WI38 (cell line): ENCODE measurements around the gene HID1.

Experiments
- H3K4me3 ChIP-seq: 2 replicates; pipeline ENCODE4 v1.5.1; 2011; ENCODE audit warnings: low read depth, mild to moderate bottlenecking, control low read depth, low read length
- TF ChIP-seq, protein P1 (sequence below): IDR thresholded peaks from 2 replicates; pipeline ENCODE4 v1.5.1; 2012; ENCODE audit warnings: low read depth, mild to moderate bottlenecking, control low read depth, low read length

HID1 gene

GRCh38 chr17:74959826-74960515, 12.6 kb downstream of the HID1 start:
- H3K4me3 ChIP-seq, result no peak overlapping the region
- TF ChIP-seq, protein P1, sequence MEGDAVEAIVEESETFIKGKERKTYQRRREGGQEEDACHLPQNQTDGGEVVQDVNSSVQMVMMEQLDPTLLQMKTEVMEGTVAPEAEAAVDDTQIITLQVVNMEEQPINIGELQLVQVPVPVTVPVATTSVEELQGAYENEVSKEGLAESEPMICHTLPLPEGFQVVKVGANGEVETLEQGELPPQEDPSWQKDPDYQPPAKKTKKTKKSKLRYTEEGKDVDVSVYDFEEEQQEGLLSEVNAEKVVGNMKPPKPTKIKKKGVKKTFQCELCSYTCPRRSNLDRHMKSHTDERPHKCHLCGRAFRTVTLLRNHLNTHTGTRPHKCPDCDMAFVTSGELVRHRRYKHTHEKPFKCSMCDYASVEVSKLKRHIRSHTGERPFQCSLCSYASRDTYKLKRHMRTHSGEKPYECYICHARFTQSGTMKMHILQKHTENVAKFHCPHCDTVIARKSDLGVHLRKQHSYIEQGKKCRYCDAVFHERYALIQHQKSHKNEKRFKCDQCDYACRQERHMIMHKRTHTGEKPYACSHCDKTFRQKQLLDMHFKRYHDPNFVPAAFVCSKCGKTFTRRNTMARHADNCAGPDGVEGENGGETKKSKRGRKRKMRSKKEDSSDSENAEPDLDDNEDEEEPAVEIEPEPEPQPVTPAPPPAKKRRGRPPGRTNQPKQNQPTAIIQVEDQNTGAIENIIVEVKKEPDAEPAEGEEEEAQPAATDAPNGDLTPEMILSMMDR, result no peak

DNA sequence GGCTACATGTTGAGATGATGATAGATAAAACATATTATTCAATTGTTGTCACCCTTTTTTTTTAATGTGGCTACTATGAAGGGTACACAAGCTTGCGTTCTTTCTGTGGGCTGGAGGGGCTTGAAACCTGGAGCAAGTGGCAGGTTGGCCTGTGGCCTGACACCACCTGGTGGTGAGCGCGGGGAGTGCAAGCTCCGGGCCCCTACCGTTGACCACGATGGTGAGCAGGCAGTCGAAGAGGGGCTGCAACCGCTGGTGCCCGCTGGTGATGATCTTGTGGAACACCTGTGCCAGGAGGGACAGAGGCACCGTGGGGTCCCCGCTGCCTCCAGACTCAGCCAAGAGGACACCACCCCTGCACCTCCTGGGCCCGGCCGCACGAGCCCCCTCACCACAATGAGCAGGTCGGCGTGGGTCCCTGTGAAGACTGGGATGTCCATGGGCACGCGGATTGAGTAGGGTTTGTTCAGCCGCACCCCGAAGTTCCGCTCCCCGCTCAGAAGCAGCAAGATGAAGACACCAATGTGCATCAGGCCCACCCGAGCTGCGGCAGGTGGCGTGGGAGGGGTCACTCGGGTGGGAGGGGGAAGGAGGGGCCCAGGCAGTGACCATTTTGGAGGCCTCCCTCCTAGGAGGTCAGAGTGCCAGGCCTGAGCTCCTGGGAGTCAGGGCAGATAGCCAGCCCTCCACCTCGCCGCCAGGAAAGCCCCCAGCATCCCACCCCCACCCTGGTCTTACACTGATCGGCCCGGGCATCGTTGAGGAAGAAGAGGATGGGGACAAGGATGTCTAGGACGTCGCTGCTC, 14.4 kb downstream of the HID1 start:
- TF ChIP-seq, protein P1, result peak; percentile 98
- no peak overlapping the region for H3K4me3 ChIP-seq

GRCh38 chr17:74956093-74956492, 16.5 kb downstream of the HID1 start:
- TF ChIP-seq, protein P1, result no peak
- H3K4me3 ChIP-seq, result no peak overlapping the region

- TF ChIP-seq, protein P1, result no peak
- no peak overlapping the region for H3K4me3 ChIP-seq
Observed at GRCh38 chr17:74954665-74955421, 17.7 kb downstream of the HID1 start.

DNA sequence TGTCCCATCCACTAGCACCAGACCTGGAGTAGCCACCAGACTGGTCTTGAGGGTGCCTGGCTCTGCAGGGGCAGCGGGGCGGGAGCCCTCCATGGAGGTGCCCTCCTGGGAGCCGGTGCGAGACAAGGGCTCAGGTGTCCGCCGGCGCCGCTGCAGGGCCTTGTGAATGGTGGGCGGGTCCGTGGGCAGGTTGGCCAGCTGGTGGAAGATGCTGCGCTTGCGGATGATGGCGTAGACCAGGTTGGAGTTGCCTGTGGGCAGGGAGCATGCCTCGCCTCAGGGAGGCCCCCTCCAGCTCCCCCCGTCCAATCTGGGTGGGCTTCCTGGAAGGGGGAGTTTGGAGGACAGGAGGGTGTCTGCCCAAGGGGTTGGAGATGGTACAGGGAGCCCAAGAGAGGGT, 18.4 kb downstream of the HID1 start:
- TF ChIP-seq, protein P1, result no peak
- H3K4me3 ChIP-seq, result no peak overlapping the region

- H3K4me3 ChIP-seq, result no peak overlapping the region
- TF ChIP-seq, protein P1, result no peak
Observed at GRCh38 chr17:74953134-74953687, 19.3 kb downstream of the HID1 start.
